HepG2 (cell line): ENCODE results near the gene GLT1D1.

Source experiments
- ATF3 ChIP-seq: sonication (generic); formaldehyde crosslinking; IDR thresholded peaks from 2 replicates; pipeline ENCODE4 v1.4.0; 2020; ENCODE audit warnings: missing genetic modification reagents
- RERE ChIP-seq: IDR thresholded peaks from 2 replicates; pipeline ENCODE4 v1.6.1; 2016; ENCODE audit warnings: low read depth, missing genetic modification reagents, missing compliant biosample characterization
- ZNF281 ChIP-seq: sonication (generic); formaldehyde crosslinking; IDR thresholded peaks from 2 replicates; pipeline ENCODE4 v1.4.0; 2020; ENCODE audit warnings: missing genetic modification reagents, borderline replicate concordance
- ZNF331 ChIP-seq: sonication (generic); formaldehyde crosslinking; IDR thresholded peaks from 2 replicates; pipeline ENCODE4 v1.4.0; 2020; ENCODE audit warnings: missing genetic modification reagents

GRCh38 chr12:128940090-128940888, 87.0 kb downstream of the GLT1D1 start:
- TF ChIP-seq RERE (no peak), ZNF281 (no peak), ATF3 (CRISPR knock-in tag) (no peak), ZNF331 (CRISPR knock-in tag) (no peak)
